IPS DF 4.7 (cell line): ENCODE results near the gene OTULINL.
"Not testable (repeated sequence)": the region's sequence is repeated elsewhere in the genome, so short reads cannot be mapped to it uniquely, and the experiment has no call there.

Source experiments
- DNase-seq: peaks from one replicate; pipeline ENCODE4 v3.0.0-alpha.2; 2013; ENCODE audit warnings: low spot score; ENCODE audit errors: extremely low read depth

OTULINL gene

DNA sequence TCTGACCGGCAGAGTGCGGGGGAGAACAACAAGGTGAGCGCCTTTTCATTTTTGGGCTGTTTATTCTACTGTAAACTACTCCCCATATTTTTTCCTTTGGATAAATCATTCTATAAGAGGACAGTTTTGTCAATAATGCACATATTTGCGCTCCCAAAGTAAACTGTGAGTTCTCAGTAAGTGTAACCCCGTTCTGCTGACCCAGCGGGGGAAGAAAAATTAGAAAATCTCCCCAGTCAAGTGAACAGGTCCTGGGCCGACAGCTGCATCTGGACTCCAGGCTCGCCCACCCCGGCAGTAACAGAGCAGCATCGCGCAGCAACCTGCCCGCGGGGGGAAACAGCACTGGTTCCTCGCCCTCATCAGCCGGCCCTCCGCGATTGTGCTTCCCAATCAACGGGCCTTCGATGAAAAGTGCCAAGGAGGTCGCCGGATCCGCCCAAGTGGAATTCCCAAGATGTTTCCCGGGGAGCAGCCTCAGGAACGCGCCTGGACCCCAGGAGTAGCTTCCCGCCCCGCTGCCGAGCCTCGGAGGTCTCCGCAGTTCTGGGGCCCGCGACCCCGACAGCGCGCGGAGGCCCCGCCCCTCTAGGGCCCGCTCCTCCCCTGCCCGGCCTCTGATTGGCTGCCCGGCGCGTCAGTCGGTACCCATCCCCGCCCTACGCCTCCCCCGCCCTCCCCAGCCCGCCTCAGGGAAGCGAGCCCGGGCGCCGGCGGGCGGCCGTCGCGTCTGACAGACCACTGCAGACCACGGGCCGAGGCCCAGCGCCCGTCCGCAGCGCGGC is at the start of gene OTULINL:
TSS of gene OTULINL (plus strand) at position 687 of the 785 bp plus-strand sequence. CDS start 103 bp downstream, outside the sequence.
- no peak for DNase-seq

DNA sequence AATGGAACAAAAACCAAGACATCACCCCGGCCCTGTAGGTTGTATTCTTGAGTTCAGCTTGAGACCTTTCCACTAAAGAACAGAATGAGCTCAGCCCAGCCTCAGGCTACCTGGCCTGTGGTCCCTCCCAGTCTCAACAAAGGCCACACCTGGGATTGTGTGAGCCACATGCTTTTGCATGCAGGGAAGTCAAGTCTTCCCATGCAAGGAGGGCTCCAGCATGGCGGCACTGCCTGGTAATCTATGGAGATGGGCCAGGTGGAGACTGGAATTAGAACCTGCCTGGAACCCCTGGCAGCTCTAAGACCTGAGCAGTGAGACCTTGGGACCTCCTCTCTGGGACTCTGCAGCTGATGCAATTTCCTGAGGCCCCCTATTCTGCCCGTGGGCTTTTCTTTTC is 49.4 kb upstream of the OTULINL start:
- DNase-seq = no peak

DNA sequence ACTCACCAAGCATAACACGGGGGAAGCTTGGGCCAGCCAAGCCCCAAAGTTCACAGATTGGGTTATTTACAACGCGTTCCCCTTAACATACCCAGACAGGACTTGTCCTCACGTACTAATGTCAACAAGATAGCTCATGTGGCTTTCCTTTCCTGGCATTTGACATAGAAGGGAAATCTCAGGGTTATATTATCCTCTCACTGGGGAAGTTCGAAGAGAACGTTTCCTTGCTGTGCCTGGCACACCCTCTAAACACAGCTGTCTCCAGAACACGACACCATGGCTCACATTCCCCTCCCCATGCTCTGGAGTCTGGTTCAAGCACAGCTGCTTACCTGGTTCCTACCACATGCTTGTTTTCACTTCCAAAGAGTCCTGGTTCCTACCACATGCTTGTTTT is 46.8 kb upstream of the OTULINL start:
- no peak for DNase-seq

- no peak for DNase-seq
Observed at GRCh38 chr5:14545308-14545707, 36.3 kb upstream of the OTULINL start.

GRCh38 chr5:14545862-14546261 is 35.7 kb upstream of the OTULINL start:
- no peak for DNase-seq

DNA sequence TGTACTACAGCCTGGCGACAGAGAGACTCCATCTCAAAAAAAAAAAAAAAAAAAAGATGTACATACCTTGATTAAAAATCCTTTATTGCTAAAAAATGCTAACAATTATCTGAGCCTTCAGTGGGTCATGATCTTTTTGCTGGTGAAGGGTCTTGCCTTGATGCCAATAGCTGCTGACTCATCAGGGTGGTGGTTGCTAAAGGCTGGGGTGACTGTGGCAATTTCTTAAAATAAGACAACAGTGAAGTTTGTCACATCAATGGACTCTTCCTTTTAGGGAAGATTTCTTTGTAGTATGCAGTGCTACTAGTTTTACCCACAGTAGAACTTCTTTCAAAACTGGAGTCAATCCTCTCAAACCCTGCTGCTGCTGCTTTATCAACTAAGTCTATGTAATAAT is 33.9 kb upstream of the OTULINL start:
- no peak for DNase-seq

- no peak for DNase-seq
Observed at GRCh38 chr5:14551211-14551610, 30.4 kb upstream of the OTULINL start.

- DNase-seq = no peak
Observed at GRCh38 chr5:14552017-14552416, 29.6 kb upstream of the OTULINL start.

GRCh38 chr5:14554288-14554687 is 27.3 kb upstream of the OTULINL start:
- DNase-seq = not testable (repeated sequence)

GRCh38 chr5:14556015-14556414 is 25.6 kb upstream of the OTULINL start:
- DNase-seq = no peak

- DNase-seq = no peak
Observed at GRCh38 chr5:14557203-14557770, 24.3 kb upstream of the OTULINL start.

- no peak for DNase-seq
Observed at GRCh38 chr5:14557791-14558415, 23.7 kb upstream of the OTULINL start.

GRCh38 chr5:14560091-14560595 is 21.4 kb upstream of the OTULINL start:
- no peak for DNase-seq

DNA sequence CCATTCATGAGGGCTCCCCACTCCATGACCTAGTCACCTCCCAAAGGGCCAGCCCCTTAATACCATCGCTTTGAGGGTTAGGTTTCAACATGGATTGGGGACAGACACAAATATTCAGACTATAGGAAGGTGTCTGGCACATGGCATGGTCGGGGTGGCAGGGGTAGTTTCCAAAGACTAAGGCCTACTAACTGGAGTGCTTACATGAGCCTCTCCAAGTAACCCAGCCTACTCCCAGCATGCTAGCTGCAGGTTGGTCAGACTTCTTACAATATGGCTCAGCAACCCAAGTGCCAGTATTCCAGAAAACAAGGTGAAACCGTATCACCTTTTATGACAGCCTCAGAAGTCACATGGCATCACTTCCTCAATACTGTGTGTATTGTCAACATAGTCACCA is 19.9 kb upstream of the OTULINL start:
- DNase-seq = no peak

DNA sequence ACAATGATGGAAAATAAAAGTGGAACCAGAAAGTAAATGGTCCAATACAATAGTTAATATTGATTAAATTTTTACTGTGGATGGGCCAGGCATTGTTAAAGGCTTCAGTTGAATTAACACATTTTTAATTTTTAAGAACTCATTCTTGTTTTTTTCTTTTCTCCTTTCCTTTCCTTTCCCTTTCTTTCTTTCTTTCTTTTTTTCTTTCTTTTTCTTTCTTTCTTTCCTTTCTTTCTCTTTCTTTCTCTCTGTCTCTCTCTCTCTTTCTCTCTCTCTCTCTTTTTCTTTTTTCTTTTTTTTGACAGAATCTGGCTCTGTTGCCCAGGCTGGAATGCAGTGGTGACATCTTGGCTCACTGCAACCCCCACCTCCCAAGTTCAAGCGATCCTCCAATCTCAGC is 13.3 kb upstream of the OTULINL start:
- DNase-seq = no peak

GRCh38 chr5:14569948-14570691 is 11.5 kb upstream of the OTULINL start:
- no peak for DNase-seq

GRCh38 chr5:14571901-14572300 is 9.7 kb upstream of the OTULINL start:
- no peak for DNase-seq

GRCh38 chr5:14572385-14572784 is 9.2 kb upstream of the OTULINL start:
- no peak for DNase-seq

GRCh38 chr5:14572836-14573235 is 8.8 kb upstream of the OTULINL start:
- no peak for DNase-seq

DNA sequence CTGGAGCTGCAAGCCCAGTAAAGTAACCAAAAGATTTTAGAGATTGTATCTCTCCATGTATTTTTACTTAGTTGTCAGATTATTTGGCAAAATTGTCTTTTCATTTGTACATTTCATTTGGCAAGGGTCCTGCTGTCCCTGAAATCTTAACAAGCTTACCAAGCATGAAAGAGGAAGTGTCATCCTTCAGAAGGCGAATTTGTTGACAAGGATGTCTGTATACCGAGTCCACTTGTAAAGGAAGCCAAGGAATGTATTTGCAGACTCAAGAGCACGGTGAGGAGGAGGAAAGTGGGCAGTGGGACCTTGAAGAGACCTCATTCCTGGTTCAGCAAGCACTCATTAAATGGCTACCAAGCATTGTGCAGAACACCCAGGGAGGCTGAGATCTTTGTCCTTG is 7.5 kb upstream of the OTULINL start:
- no peak for DNase-seq

GRCh38 chr5:14574891-14575508 is 6.6 kb upstream of the OTULINL start:
- DNase-seq = no peak
